ENCODE data around the gene MCM3. TPM values are rescaled to one million over a fixed set of nuclear protein-coding genes. Genes with fewer than 3 reads are reported as not detected.
A peak's percentile ranks its signal among the peaks of the same experiment; 100 is the strongest.

MCM3 gene
- total RNA-seq, 4 donors from 2014 or later: 24.9 to 71.8 (median 30.4) TPM

DNA sequence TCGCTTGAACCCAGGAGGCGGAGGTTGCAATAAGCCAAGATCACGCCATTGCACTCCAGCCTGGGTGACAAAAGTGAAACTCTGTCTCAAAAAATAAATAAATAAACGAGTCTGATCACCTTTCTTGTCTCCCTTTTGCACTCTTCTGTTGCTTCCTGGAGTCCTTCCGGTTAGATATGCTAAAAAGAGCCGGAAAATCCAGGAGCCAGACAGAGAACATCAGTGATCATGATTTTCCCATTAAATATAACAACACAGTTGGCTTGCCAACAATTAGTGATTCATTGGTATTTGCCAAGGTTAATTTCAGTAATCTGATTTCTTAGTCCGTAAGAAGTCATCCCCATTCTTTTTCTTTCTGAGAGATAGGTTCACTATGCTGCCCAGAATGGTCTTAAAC lies 3.7 kb upstream of the MCM3 start:
- no peak overlapping the region for H3K27ac ChIP-seq
- no peak for TF ChIP-seq POLR2A (IDR thresholded peaks at IDR 0.05)
- TF ChIP-seq, protein P1, sequence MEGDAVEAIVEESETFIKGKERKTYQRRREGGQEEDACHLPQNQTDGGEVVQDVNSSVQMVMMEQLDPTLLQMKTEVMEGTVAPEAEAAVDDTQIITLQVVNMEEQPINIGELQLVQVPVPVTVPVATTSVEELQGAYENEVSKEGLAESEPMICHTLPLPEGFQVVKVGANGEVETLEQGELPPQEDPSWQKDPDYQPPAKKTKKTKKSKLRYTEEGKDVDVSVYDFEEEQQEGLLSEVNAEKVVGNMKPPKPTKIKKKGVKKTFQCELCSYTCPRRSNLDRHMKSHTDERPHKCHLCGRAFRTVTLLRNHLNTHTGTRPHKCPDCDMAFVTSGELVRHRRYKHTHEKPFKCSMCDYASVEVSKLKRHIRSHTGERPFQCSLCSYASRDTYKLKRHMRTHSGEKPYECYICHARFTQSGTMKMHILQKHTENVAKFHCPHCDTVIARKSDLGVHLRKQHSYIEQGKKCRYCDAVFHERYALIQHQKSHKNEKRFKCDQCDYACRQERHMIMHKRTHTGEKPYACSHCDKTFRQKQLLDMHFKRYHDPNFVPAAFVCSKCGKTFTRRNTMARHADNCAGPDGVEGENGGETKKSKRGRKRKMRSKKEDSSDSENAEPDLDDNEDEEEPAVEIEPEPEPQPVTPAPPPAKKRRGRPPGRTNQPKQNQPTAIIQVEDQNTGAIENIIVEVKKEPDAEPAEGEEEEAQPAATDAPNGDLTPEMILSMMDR (IDR thresholded peaks at IDR 0.05): no peak
- H3K9me3 ChIP-seq: no peaks in the 10 kb centered on the region
- H3K4me3 ChIP-seq: no peak overlapping the region
- H3K4me1 ChIP-seq: peaks cover 0 to 12% (median 0%) of the 10 kb centered on the region in 4 donors
- no peaks in the 10 kb centered on the region for H3K36me3 ChIP-seq
- no peak for DNase-seq
- H3K27me3 ChIP-seq: no peaks in the 10 kb centered on the region

DNA sequence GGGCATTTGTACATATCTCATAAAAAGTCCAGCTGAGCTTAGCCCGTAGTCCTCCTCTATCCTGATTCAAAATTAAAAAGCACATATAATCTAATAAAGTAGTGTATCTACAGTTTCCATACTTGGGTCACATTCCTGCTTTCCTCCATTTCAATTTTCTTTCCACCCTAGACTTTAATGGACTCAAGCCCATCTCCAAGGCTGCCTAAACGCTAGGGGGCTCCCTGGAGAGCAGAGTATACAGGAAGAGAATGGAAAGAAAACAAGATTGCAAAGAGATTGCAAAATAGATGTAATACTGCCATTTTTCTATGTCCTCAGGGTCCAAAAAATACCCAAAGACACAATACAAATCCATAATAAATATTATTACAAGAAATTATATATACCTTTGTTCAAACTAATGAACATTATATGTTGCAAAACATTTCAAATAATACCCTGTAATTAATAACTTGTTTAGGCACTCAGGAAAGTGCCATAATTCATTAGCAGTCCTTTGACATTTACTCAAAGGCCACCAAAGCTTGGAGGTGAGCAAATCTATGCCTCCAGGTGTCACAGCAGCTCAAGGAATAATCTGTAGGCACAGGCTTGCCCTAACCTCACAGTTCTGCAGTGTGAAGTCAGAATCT lies 2.4 kb upstream of the MCM3 start:
- TF ChIP-seq POLR2A (IDR thresholded peaks at IDR 0.05): no peak
- TF ChIP-seq, protein P1 (IDR thresholded peaks at IDR 0.05): peak in 5 of 6 experiments; percentile 36 to 66 (median 61)
- H3K36me3 ChIP-seq: peaks cover 0 to 8% (median 0%) of the 10 kb centered on the region in 3 donors
- no peaks in the 10 kb centered on the region for H3K9me3 ChIP-seq
- peak; percentile 58 to 91 (median 85) for DNase-seq
- H3K4me1 ChIP-seq: peaks cover 0 to 16% (median 0%) of the 10 kb centered on the region in 4 donors
- no peak overlapping the region for H3K4me3 ChIP-seq
- no peaks in the 10 kb centered on the region for H3K27me3 ChIP-seq
- peak overlapping the region in 1 of 4 donors; percentile 25 for H3K27ac ChIP-seq

DNA sequence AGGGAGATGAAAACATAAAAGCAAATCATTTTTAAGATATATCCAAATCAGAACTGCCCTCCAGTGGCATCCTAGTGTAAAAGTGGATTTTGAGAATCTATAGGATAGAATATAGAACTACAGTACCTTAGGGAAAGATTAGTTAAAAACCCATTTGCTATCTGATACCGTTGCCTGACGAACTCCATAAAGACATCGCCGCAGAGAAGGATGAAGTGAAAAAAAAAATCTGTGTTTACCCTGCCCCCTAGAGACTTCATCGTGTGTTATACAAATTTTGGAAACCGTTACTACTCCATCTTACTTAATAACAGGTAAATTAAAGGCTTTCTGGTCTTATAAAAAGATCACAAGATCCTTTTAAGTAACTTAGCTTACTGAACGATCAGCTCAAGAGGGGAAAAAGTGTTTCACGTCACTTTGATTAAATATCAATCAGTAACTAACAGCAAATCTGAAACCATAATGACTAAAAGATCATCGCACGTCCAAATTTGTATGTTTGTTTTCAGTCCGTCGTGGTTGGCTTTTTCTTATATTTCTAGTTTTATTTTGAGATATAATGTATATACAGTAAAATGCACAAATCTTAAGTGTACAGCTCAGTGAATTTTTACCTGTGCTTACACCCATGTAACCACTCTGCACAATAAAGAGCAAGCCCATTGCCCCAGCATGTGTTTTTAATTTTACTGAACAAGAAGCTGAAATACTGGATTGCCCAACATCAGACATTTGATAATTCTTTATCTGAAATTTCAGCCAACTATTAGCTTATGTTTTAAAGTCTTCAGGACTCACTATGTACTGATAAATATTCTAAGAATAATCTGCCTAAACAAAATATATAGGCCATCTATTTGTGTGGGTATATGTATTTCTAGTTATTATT lies 881 bp upstream of the MCM3 start:
- TF ChIP-seq, protein P1 (IDR thresholded peaks at IDR 0.05): peak in 3 of 6 experiments; percentile 11 to 42 (median 25)
- TF ChIP-seq POLR2A (IDR thresholded peaks at IDR 0.05): peak in 1 of 2 donors; percentile 16
- Histone ChIP-seq H3K4me3 (peak overlapping the region; percentile 17 to 95 (median 67)), H3K9me3 (no peaks in the 10 kb centered on the region), H3K4me1 (peaks cover 0 to 16% (median 0%) of the 10 kb centered on the region in 4 donors), H3K27ac (peak overlapping the region; percentile 53 to 86 (median 66)), H3K36me3 (peaks cover 0 to 23% (median 0%) of the 10 kb centered on the region in 3 donors), H3K27me3 (no peaks in the 10 kb centered on the region)
- no peak for DNase-seq

DNA sequence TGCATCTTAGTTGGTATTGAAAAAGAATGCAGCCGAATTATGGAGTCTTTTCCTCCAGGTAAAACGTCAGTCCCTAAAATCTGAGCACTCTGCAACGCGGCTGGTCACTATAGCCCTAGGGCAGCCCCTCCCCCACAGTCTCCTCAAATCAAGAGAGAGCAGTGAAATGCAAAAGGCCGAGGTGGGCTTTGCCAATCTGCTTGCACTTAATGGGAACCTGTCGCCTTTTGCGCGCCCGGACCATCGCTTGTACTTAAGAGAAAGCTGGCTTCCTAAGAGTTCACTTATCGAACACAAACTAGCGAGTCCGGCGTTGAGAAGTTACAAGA lies 447 bp downstream of the MCM3 start:
- peak in 1 of 3 donors; percentile 66 for DNase-seq
- TF ChIP-seq, protein P1 (IDR thresholded peaks at IDR 0.05): no peak
- TF ChIP-seq POLR2A (IDR thresholded peaks at IDR 0.05): no peak
- Histone ChIP-seq H3K27ac (peak overlapping the region; percentile 59 to 86 (median 72)), H3K36me3 (peaks cover 0 to 36% (median 2%) of the 10 kb centered on the region in 3 donors), H3K4me3 (peak overlapping the region; percentile 64 to 95 (median 76)), H3K4me1 (peaks cover 0 to 16% (median 0%) of the 10 kb centered on the region in 4 donors), H3K9me3 (no peaks in the 10 kb centered on the region), H3K27me3 (no peaks in the 10 kb centered on the region)

DNA sequence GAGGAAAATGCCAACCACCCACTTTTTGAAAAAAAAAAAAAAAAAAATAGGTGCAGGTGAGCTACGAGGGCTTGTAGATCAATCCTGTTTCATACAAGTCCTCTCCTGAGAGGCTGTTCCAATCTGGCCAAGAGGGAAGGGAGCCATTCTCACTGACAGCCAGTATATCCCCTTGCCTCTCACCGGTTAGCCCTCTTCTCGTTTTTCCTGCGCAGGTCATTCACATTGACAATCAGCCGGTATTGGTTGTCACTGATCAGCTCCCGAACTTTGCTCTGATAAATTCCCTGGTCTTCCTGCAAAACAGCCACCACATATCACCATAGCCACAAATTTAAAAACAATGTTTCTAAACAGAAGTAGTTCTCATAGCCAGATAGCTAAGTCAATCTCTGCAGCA lies 1.4 kb downstream of the MCM3 start:
- Histone ChIP-seq H3K36me3 (peaks cover 0 to 42% (median 6%) of the 10 kb centered on the region in 3 donors), H3K9me3 (no peaks in the 10 kb centered on the region), H3K27ac (no peak overlapping the region), H3K4me1 (peaks cover 0 to 16% (median 0%) of the 10 kb centered on the region in 4 donors), H3K4me3 (peak overlapping the region in 1 of 4 donors; percentile 95), H3K27me3 (no peaks in the 10 kb centered on the region)
- DNase-seq: no peak
- TF ChIP-seq, protein P1 (IDR thresholded peaks at IDR 0.05): no peak
- TF ChIP-seq POLR2A (IDR thresholded peaks at IDR 0.05): no peak
